Thyroid gland (tissue), 4 donors: ENCODE data around the gene TNNI2. TPM values are rescaled to one million over a fixed set of nuclear protein-coding genes. Genes with fewer than 3 reads are reported as not detected.

ENCODE experiments used
- DNase-seq, 2 donors: peaks; one replicate each; pipeline ENCODE4 v3.0.0-alpha.2; 2019
- H3K27ac ChIP-seq, 3 donors: fragments of 200-600 bp; sonication (generic); 1 replicate in 2 of 3; 2 replicates in 1 of 3; pipeline ENCODE4 v1.5.1; 2016 to 2019; ENCODE audit warnings: mild to moderate bottlenecking in 1 of 3, moderate library complexity in 1 of 3
- H3K27me3 ChIP-seq: fragments of 200-600 bp; sonication (generic); one replicate; pipeline ENCODE4 v1.5.1; 2019
- H3K36me3 ChIP-seq, 2 donors: fragments of 200-600 bp; sonication (generic); one replicate each; pipeline ENCODE4 v1.5.1; 2016 to 2019
- H3K4me1 ChIP-seq, 2 donors: fragments of 200-600 bp; sonication (generic); one replicate each; pipeline ENCODE4 v1.5.1; 2017 to 2019
- H3K4me3 ChIP-seq, 3 donors: fragments of 200-600 bp; sonication (generic); replicated peaks in 1 of 3; 1 replicate in 2 of 3; 2 replicates in 1 of 3; pipeline ENCODE4 v1.5.1; 2016; ENCODE audit warnings: mild to moderate bottlenecking in 1 of 3
- H3K9me3 ChIP-seq: fragments of 200-600 bp; sonication (generic); one replicate; pipeline ENCODE4 v1.5.1; 2017
- POLR2A ChIP-seq, 2 donors: fragments of 450-650 bp; IDR thresholded peaks; one replicate each; pipeline ENCODE4 v1.6.1; 2017; ENCODE audit warnings: antibody characterized with exemption in 2 of 2, mild to moderate bottlenecking in 2 of 2, moderate library complexity in 1 of 2
- WGBS, 2 donors: methylation state at CpG; one replicate each; pipeline ENCODE4 v1.1.5; 2017; 5-methylcytosine and 5-hydroxymethylcytosine counted together
- intact Hi-C: fragments of 100-400 bp; cut with DNase I; formaldehyde crosslinking; loops from one replicate; pipeline ENCODE4 v1.15.1; 2023
- total RNA-seq, 4 donors: library from RNA; depleted of rRNA; stranded (reverse); fragments of >200 nt; gene quantifications; one replicate each; pipeline ENCODE4 v1.2.3, GENCODE V29; 2016
- TF ChIP-seq, protein P1 (sequence below), 6 experiments: fragments of 200-600 bp in 3 of 6; fragments of 450-650 bp in 3 of 6; sonication (generic) in 3 of 6; IDR thresholded peaks; one replicate each; pipeline ENCODE4 v1.5.1; 2016 to 2019; ENCODE audit warnings: antibody characterized with exemption in 6 of 6, mild to moderate bottlenecking in 2 of 6, inconsistent platforms in 1 of 6, moderate library complexity in 1 of 6

TNNI2 gene
- total RNA-seq, 4 donors from 2014 or later: not detected

DNA sequence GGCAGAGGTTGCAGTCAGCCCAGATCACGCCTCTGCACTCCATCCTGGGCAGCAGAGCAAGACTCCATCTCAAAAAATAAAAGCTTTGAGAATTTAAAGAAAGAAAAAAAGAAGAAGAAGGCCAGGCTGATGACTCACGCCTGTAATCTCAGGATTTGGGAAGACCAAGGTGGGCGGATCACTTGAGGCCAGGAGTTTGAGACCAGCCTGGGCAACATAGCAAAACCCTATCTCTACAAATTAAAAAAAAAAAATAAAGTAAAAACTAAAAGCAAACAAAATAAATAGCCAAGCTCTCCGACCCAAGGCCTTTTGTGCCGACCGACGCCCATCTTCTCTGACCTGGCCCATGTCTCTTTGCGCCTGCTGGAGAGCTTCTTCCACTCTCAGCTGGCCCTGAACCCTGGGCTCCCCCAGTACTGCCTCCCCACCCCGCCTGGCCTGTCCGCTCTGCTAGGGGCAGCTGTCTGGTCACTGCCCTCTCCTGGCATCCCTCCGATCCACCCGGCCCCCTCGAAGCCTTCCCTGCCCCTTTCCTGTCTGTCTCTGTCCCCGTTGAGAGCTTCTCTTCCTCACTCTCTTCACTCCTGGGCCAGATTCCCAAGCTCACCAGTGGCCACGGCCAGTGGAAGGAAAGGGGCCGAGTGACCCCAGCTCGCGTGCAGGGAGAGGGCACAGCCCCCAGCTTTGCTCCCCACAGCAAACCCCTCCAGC, 9.3 kb downstream of the TNNI2 start:
- Histone ChIP-seq H3K36me3 (no peaks in the 10 kb centered on the region), H3K27ac (no peak overlapping the region), H3K4me1 (peaks cover 4 to 11% of the 10 kb centered on the region in 2 donors), H3K27me3 (no peaks in the 10 kb centered on the region), H3K9me3 (no peaks in the 10 kb centered on the region), H3K4me3 (no peak overlapping the region)
- TF ChIP-seq, protein P1, sequence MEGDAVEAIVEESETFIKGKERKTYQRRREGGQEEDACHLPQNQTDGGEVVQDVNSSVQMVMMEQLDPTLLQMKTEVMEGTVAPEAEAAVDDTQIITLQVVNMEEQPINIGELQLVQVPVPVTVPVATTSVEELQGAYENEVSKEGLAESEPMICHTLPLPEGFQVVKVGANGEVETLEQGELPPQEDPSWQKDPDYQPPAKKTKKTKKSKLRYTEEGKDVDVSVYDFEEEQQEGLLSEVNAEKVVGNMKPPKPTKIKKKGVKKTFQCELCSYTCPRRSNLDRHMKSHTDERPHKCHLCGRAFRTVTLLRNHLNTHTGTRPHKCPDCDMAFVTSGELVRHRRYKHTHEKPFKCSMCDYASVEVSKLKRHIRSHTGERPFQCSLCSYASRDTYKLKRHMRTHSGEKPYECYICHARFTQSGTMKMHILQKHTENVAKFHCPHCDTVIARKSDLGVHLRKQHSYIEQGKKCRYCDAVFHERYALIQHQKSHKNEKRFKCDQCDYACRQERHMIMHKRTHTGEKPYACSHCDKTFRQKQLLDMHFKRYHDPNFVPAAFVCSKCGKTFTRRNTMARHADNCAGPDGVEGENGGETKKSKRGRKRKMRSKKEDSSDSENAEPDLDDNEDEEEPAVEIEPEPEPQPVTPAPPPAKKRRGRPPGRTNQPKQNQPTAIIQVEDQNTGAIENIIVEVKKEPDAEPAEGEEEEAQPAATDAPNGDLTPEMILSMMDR (IDR thresholded peaks at IDR 0.05): no peak
- TF ChIP-seq POLR2A (IDR thresholded peaks at IDR 0.05): no peak
- no peak for DNase-seq
- intact Hi-C loops: no loop called here
- 89% methylated on average over 18 of the region's 18 CpGs for WGBS, 2 donors

DNA sequence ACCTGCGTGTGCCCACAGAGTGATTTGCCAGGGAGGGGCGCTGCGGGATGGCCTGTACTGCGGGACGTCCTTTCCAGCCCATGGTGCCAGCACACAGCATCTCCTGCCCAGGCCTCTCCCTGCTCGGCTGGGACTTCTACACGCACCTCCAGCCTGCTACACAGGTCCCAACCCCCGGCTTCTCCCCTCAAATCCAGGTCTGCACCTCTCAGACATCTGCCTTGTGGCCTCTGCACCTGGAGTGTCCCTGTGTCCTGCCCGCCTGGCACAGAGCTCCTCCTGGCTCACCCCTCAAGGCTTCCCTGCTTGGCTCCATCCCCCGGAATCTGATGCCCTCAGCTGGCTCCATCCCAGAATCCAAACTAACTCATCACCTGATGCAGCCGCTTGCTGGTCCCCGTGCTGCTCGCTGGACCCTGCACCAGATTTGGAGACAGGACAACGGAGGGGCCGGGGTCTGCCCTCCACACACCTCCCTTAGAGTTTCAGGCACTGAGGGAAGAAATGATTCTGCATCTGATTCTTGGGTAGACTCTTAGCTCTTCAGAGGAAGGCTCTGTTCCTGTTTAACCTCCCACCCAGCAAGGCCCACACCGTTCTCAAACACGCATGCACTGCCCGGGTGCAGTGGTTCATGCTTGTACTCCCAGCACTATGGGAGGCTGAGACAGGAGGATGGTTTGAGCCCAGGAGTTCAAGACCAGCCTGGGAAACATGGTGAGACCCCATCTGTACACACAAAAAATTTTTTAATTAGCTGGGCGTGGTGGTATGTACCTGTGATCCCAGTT, 10.1 kb downstream of the TNNI2 start:
- Histone ChIP-seq H3K36me3 (no peaks in the 10 kb centered on the region), H3K4me1 (peaks cover 4 to 11% of the 10 kb centered on the region in 2 donors), H3K9me3 (no peaks in the 10 kb centered on the region), H3K4me3 (no peak overlapping the region), H3K27ac (no peak overlapping the region), H3K27me3 (no peaks in the 10 kb centered on the region)
- no peak for DNase-seq
- WGBS, 2 donors: 93 to 98% methylated on average over 17 of the region's 19 CpGs
- intact Hi-C loops: no loop called here
- no peak for TF ChIP-seq POLR2A (IDR thresholded peaks at IDR 0.05)
- TF ChIP-seq, protein P1 (IDR thresholded peaks at IDR 0.05): no peak

DNA sequence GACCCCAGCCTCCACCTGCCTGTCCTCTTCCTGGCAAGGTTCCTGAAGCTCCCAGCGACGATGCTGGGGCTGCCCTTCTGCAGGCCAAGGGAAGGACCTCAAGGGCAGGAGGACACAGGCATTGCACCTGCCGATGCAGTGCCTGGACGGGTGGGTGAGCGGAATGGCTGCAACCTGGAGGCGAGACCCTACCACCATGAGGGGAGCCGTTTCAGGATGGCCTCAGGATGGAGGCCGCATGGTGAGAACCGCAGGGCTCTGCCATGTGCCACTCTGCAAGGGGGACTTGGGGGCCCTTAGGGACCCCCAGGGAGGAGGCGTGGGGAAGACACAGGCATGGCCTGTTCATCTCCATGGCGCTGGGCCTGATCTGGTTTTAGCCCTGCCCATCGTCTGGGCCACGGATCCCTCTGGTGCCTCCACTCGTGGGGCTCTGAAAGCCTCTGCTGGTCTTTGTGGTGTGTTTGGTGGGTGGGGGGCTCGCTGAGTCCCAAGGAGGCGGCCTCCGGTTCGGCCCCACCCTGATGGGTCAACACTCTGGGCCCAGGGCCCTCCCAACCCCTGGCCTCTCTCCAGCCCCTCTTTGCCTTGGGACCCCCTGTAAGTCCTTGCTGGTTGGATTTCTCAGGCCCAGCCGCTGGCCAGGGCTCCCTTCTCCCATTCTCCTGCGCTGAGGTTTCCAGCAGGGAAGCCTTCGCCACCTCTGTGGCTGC, 12.8 kb downstream of the TNNI2 start:
- 88 to 97% methylated on average over 15 to 17 of the region's 21 CpGs for WGBS, 2 donors
- intact Hi-C loops: no loop called here
- peaks cover 3 to 4% of the 10 kb centered on the region in 2 donors for H3K4me1 ChIP-seq
- H3K36me3 ChIP-seq: no peaks in the 10 kb centered on the region
- TF ChIP-seq, protein P1 (IDR thresholded peaks at IDR 0.05): no peak
- TF ChIP-seq POLR2A (IDR thresholded peaks at IDR 0.05): no peak
- H3K9me3 ChIP-seq: no peaks in the 10 kb centered on the region
- no peaks in the 10 kb centered on the region for H3K27me3 ChIP-seq
- H3K27ac ChIP-seq: no peak overlapping the region
- no peak overlapping the region for H3K4me3 ChIP-seq
- no peak for DNase-seq

DNA sequence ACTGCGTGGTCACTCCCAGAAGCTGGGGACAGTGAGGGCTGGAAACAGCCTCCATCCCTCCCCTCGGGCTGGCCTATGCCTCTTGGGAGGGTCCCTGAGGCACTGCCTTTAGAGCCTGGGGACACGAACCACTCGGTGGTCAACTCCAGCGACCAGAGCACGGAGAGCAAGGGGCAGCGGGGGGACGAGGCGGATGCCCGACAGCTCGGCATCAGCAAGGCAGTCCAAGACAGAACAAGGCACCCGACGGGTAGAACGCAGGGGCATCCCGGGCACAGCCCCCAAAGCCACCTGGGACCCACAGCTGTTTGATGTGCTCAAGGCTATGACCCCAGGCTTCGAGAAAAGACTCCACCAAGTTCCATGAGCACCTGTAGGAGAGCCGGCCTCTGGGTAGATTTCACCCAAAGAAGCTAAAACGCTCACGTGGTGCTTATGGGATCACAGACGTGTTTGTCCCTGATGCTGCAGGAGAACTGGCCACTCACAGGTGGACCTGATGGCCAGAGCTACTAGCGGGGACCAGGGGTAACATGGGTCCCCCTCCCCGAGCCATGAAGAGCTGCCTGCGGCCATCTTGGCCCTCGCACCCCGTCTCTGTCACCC, 13.6 kb downstream of the TNNI2 start:
- no peaks in the 10 kb centered on the region for H3K27me3 ChIP-seq
- H3K27ac ChIP-seq: no peak overlapping the region
- no peaks in the 10 kb centered on the region for H3K9me3 ChIP-seq
- no peak overlapping the region for H3K4me3 ChIP-seq
- intact Hi-C loops: no loop called here
- no peak for TF ChIP-seq POLR2A (IDR thresholded peaks at IDR 0.05)
- TF ChIP-seq, protein P1 (IDR thresholded peaks at IDR 0.05): no peak
- no peaks in the 10 kb centered on the region for H3K36me3 ChIP-seq
- 90 to 96% methylated on average over 25 of the region's 25 CpGs for WGBS, 2 donors
- peaks cover 3 to 4% of the 10 kb centered on the region in 2 donors for H3K4me1 ChIP-seq
- no peak for DNase-seq
